Stimulated activated naive B cell treated with anti-CD40 and anti-IgM and Interleukin-4, amounts not matched to agents 10 μg/mL and 1 μg/mL and 100 μg/mL, for 72 hours (primary cell): ENCODE data around the gene NCKAP1.
"Not testable (repeated sequence)": the region's sequence is repeated elsewhere in the genome, so short reads cannot be mapped to it uniquely, and the experiment has no call there.

Experiments
- ATAC-seq, 2 donors: fragments of 150-1000 bp; cut with Tn5 transposase; replicated peaks; 2 replicates each; pipeline ENCODE4 v1.10.0; 2021; ENCODE audit warnings: moderate library complexity in 1 of 2
- DNase-seq: peaks from one replicate; pipeline ENCODE4 v3.0.0; 2021
- H3K27ac Mint-ChIP-seq: one replicate; pipeline ENCODE4 v1.8.0; 2022; ENCODE audit warnings: mild to moderate bottlenecking, mixed read lengths
- H3K27me3 Mint-ChIP-seq, 2 donors: one replicate each; pipeline ENCODE4 v1.8.0; 2022; ENCODE audit warnings: mixed read lengths in 2 of 2
- H3K36me3 Mint-ChIP-seq, 2 donors: one replicate each; pipeline ENCODE4 v1.8.0; 2022; ENCODE audit warnings: mixed read lengths in 2 of 2, mild to moderate bottlenecking in 1 of 2
- H3K4me1 Mint-ChIP-seq, 2 donors: one replicate each; pipeline ENCODE4 v1.8.0; 2022; ENCODE audit warnings: mixed read lengths in 2 of 2, mild to moderate bottlenecking in 1 of 2
- H3K4me3 Mint-ChIP-seq, 2 donors: one replicate each; pipeline ENCODE4 v1.8.0; 2022; ENCODE audit warnings: mild to moderate bottlenecking in 2 of 2, mixed read lengths in 2 of 2, moderate library complexity in 1 of 2
- H3K9me3 Mint-ChIP-seq, 2 donors: one replicate each; pipeline ENCODE4 v1.8.0; 2022; ENCODE audit warnings: mixed read lengths in 2 of 2, mild to moderate bottlenecking in 1 of 2

NCKAP1 gene

GRCh38 chr2:182911813-182912517 lies 126.3 kb downstream of the NCKAP1 start:
- H3K27me3 Mint-ChIP-seq = peaks cover 0 to 9% of the 10 kb centered on the region in 2 donors
- H3K36me3 Mint-ChIP-seq = no peaks in the 10 kb centered on the region
- DNase-seq (no peak), ATAC-seq (no peak)
- no peak overlapping the region for H3K4me3 Mint-ChIP-seq
- no peaks in the 10 kb centered on the region for H3K4me1 Mint-ChIP-seq
- H3K9me3 Mint-ChIP-seq = no peaks in the 10 kb centered on the region
- no peak overlapping the region for H3K27ac Mint-ChIP-seq

- H3K4me3 Mint-ChIP-seq = no peak overlapping the region
These were observed 127.3 kb downstream of the NCKAP1 start for GRCh38 chr2:182910965-182911364.

GRCh38 chr2:182907081-182907830 lies 131.0 kb downstream of the NCKAP1 start:
- H3K4me3 Mint-ChIP-seq = no peak overlapping the region

More at GRCh38 chr2:182910965-182911364, 127.3 kb downstream of the NCKAP1 start:
- Mint-ChIP-seq H3K36me3 (no peaks in the 10 kb centered on the region), H3K4me1 (no peaks in the 10 kb centered on the region), H3K9me3 (no peaks in the 10 kb centered on the region), H3K27ac (no peak overlapping the region), H3K27me3 (peaks cover 0 to 6% of the 10 kb centered on the region in 2 donors)
- ATAC-seq (no peak), DNase-seq (no peak)

GRCh38 chr2:182906454-182906853 lies 131.8 kb downstream of the NCKAP1 start:
- no peaks in the 10 kb centered on the region for H3K36me3 Mint-ChIP-seq
- no peaks in the 10 kb centered on the region for H3K27me3 Mint-ChIP-seq
- no peaks in the 10 kb centered on the region for H3K4me1 Mint-ChIP-seq
- no peak overlapping the region for H3K4me3 Mint-ChIP-seq
- H3K9me3 Mint-ChIP-seq = no peaks in the 10 kb centered on the region
- no peak overlapping the region for H3K27ac Mint-ChIP-seq
- ATAC-seq (no peak), DNase-seq (no peak)

More at GRCh38 chr2:182907081-182907830, 131.0 kb downstream of the NCKAP1 start:
- Mint-ChIP-seq H3K36me3 (no peaks in the 10 kb centered on the region), H3K4me1 (no peaks in the 10 kb centered on the region), H3K27me3 (no peaks in the 10 kb centered on the region), H3K27ac (no peak overlapping the region), H3K9me3 (no peaks in the 10 kb centered on the region)
- ATAC-seq = no peak
- DNase-seq = no peak

GRCh38 chr2:182904844-182905243 lies 133.4 kb downstream of the NCKAP1 start:
- ATAC-seq = no peak
- Mint-ChIP-seq H3K9me3 (no peaks in the 10 kb centered on the region), H3K4me1 (no peaks in the 10 kb centered on the region), H3K36me3 (no peaks in the 10 kb centered on the region), H3K27me3 (no peaks in the 10 kb centered on the region), H3K4me3 (no peak overlapping the region), H3K27ac (no peak overlapping the region)
- DNase-seq = no peak

GRCh38 chr2:182903566-182903965 lies 134.7 kb downstream of the NCKAP1 start:
- no peak for DNase-seq
- Mint-ChIP-seq H3K4me3 (no peak overlapping the region), H3K27me3 (no peaks in the 10 kb centered on the region)

GRCh38 chr2:182901748-182902147 lies 136.5 kb downstream of the NCKAP1 start:
- ATAC-seq = peak in 1 of 2 donors; percentile 27
- H3K4me1 Mint-ChIP-seq = no peaks in the 10 kb centered on the region
- H3K9me3 Mint-ChIP-seq = no peaks in the 10 kb centered on the region
- no peaks in the 10 kb centered on the region for H3K36me3 Mint-ChIP-seq
- no peak overlapping the region for H3K4me3 Mint-ChIP-seq
- no peak for DNase-seq
- no peaks in the 10 kb centered on the region for H3K27me3 Mint-ChIP-seq
- no peak overlapping the region for H3K27ac Mint-ChIP-seq

More at GRCh38 chr2:182903566-182903965, 134.7 kb downstream of the NCKAP1 start:
- Mint-ChIP-seq H3K4me1 (no peaks in the 10 kb centered on the region), H3K9me3 (no peaks in the 10 kb centered on the region), H3K36me3 (no peaks in the 10 kb centered on the region), H3K27ac (no peak overlapping the region)
- no peak for ATAC-seq

GRCh38 chr2:182898718-182899117 lies 139.5 kb downstream of the NCKAP1 start:
- no peak for ATAC-seq
- no peak for DNase-seq
- H3K36me3 Mint-ChIP-seq = no peaks in the 10 kb centered on the region
- H3K4me3 Mint-ChIP-seq = no peak overlapping the region
- no peaks in the 10 kb centered on the region for H3K4me1 Mint-ChIP-seq
- no peaks in the 10 kb centered on the region for H3K27me3 Mint-ChIP-seq
- peaks cover 0 to 3% of the 10 kb centered on the region in 2 donors for H3K9me3 Mint-ChIP-seq
- no peak overlapping the region for H3K27ac Mint-ChIP-seq

GRCh38 chr2:182897137-182897536 lies 141.1 kb downstream of the NCKAP1 start:
- ATAC-seq (no peak), DNase-seq (no peak)
- Mint-ChIP-seq H3K9me3 (peaks cover 0 to 3% of the 10 kb centered on the region in 2 donors), H3K27me3 (no peaks in the 10 kb centered on the region), H3K4me1 (no peaks in the 10 kb centered on the region), H3K4me3 (no peak overlapping the region), H3K36me3 (no peaks in the 10 kb centered on the region), H3K27ac (no peak overlapping the region)

- Mint-ChIP-seq H3K4me3 (no peak overlapping the region), H3K36me3 (no peaks in the 10 kb centered on the region)
These were observed 142.5 kb downstream of the NCKAP1 start for GRCh38 chr2:182895798-182896197.

GRCh38 chr2:182895169-182895568 lies 143.1 kb downstream of the NCKAP1 start:
- Mint-ChIP-seq H3K27me3 (no peaks in the 10 kb centered on the region), H3K4me3 (no peak overlapping the region), H3K27ac (no peak overlapping the region), H3K4me1 (no peaks in the 10 kb centered on the region), H3K9me3 (peaks cover 0 to 3% of the 10 kb centered on the region in 2 donors), H3K36me3 (no peaks in the 10 kb centered on the region)
- ATAC-seq (no peak), DNase-seq (no peak)

More at GRCh38 chr2:182895798-182896197, 142.5 kb downstream of the NCKAP1 start:
- H3K27ac Mint-ChIP-seq = no peak overlapping the region
- H3K9me3 Mint-ChIP-seq = peaks cover 0 to 3% of the 10 kb centered on the region in 2 donors
- H3K27me3 Mint-ChIP-seq = no peaks in the 10 kb centered on the region
- H3K4me1 Mint-ChIP-seq = no peaks in the 10 kb centered on the region
- ATAC-seq = no peak
- DNase-seq = no peak

- Mint-ChIP-seq H3K36me3 (no peaks in the 10 kb centered on the region), H3K4me3 (no peak overlapping the region), H3K27me3 (no peaks in the 10 kb centered on the region), H3K9me3 (peaks cover 0 to 3% of the 10 kb centered on the region in 2 donors), H3K4me1 (no peaks in the 10 kb centered on the region), H3K27ac (no peak overlapping the region)
- ATAC-seq (no peak), DNase-seq (no peak)
These were observed 144.1 kb downstream of the NCKAP1 start for GRCh38 chr2:182894174-182894573.

- DNase-seq = no peak
- Mint-ChIP-seq H3K36me3 (no peaks in the 10 kb centered on the region), H3K27me3 (no peaks in the 10 kb centered on the region), H3K9me3 (peaks cover 0 to 3% of the 10 kb centered on the region in 2 donors), H3K4me3 (no peak overlapping the region), H3K27ac (no peak overlapping the region), H3K4me1 (no peaks in the 10 kb centered on the region)
- no peak for ATAC-seq
These were observed 144.6 kb downstream of the NCKAP1 start for GRCh38 chr2:182893666-182894065.

GRCh38 chr2:182893035-182893434 lies 145.2 kb downstream of the NCKAP1 start:
- H3K4me3 Mint-ChIP-seq, H3K27me3 Mint-ChIP-seq, DNase-seq, H3K36me3 Mint-ChIP-seq, ATAC-seq, H3K27ac Mint-ChIP-seq, H3K9me3 Mint-ChIP-seq, H3K4me1 Mint-ChIP-seq: not testable (repeated sequence)

GRCh38 chr2:182891611-182892010 lies 146.6 kb downstream of the NCKAP1 start:
- peaks cover 0 to 3% of the 10 kb centered on the region in 2 donors for H3K9me3 Mint-ChIP-seq
- H3K27ac Mint-ChIP-seq = no peak overlapping the region
- no peaks in the 10 kb centered on the region for H3K27me3 Mint-ChIP-seq
- H3K4me3 Mint-ChIP-seq = no peak overlapping the region
- DNase-seq (no peak), ATAC-seq (no peak)
- no peaks in the 10 kb centered on the region for H3K36me3 Mint-ChIP-seq
- no peaks in the 10 kb centered on the region for H3K4me1 Mint-ChIP-seq
